WTC11 (cell line): Measurements from ENCODE around the gene FBLL1.

ENCODE experiments used
- FOXK1 ChIP-seq: sonication (generic); formaldehyde crosslinking; IDR thresholded peaks from 2 replicates; pipeline ENCODE4 v1.8.0; 2022; ENCODE audit warnings: mild to moderate bottlenecking, moderate library complexity, missing genetic modification reagents
- GABPB1 ChIP-seq: sonication (generic); formaldehyde crosslinking; IDR thresholded peaks from 2 replicates; pipeline ENCODE4 v1.8.1; 2023; ENCODE audit warnings: mild to moderate bottlenecking, missing genetic modification reagents
- MYBL2 ChIP-seq: sonication (generic); formaldehyde crosslinking; IDR thresholded peaks from 2 replicates; pipeline ENCODE4 v1.8.1; 2023; ENCODE audit warnings: mild to moderate bottlenecking, moderate library complexity, missing genetic modification reagents
- ZBTB21 ChIP-seq: sonication (generic); formaldehyde crosslinking; IDR thresholded peaks from 2 replicates; pipeline ENCODE4 v1.8.1; 2023; ENCODE audit warnings: mild to moderate bottlenecking, missing genetic modification reagents, borderline replicate concordance
- ZNF138 ChIP-seq: sonication (generic); formaldehyde crosslinking; conservative IDR thresholded peaks from 2 replicates; pipeline ENCODE4 v1.8.1; 2022; ENCODE audit warnings: mild to moderate bottlenecking, moderate library complexity, missing genetic modification reagents
- ZNF232 ChIP-seq: sonication (generic); formaldehyde crosslinking; IDR thresholded peaks from 2 replicates; pipeline ENCODE4 v1.8.0; 2022; ENCODE audit warnings: mild to moderate bottlenecking, missing genetic modification reagents
- ZNF263 ChIP-seq: sonication (generic); formaldehyde crosslinking; IDR thresholded peaks from 2 replicates; pipeline ENCODE4 v1.8.1; 2022; ENCODE audit warnings: low read depth, mild to moderate bottlenecking, moderate library complexity, missing genetic modification reagents
- TF ChIP-seq, protein P1 (sequence below): fragments of 200-600 bp; IDR thresholded peaks from 2 replicates; pipeline ENCODE4 v1.8.0; 2022; ENCODE audit warnings: antibody characterized with exemption
- TF ChIP-seq, protein P2 (sequence below): sonication (generic); formaldehyde crosslinking; IDR thresholded peaks from 2 replicates; pipeline ENCODE4 v1.8.1; 2022; ENCODE audit warnings: low read depth, missing genetic modification reagents, borderline replicate concordance
- TF ChIP-seq, protein P3 (sequence below): sonication (generic); formaldehyde crosslinking; IDR thresholded peaks from 2 replicates; pipeline ENCODE4 v1.8.0; 2022; ENCODE audit warnings: mild to moderate bottlenecking, missing genetic modification reagents
- TF ChIP-seq, protein P4 (sequence below): sonication (generic); formaldehyde crosslinking; IDR thresholded peaks from 2 replicates; pipeline ENCODE4 v1.8.1; 2023; ENCODE audit warnings: mild to moderate bottlenecking, missing genetic modification reagents, borderline replicate concordance
- TF ChIP-seq, protein P5 (sequence below): sonication (generic); formaldehyde crosslinking; IDR thresholded peaks from 2 replicates; pipeline ENCODE4 v1.8.1; 2023; ENCODE audit warnings: mild to moderate bottlenecking, moderate library complexity, missing genetic modification reagents
- TF ChIP-seq, protein P6 (sequence below): sonication (generic); formaldehyde crosslinking; IDR thresholded peaks from 2 replicates; pipeline ENCODE4 v1.8.1; 2023; ENCODE audit warnings: mild to moderate bottlenecking, missing genetic modification reagents

DNA sequence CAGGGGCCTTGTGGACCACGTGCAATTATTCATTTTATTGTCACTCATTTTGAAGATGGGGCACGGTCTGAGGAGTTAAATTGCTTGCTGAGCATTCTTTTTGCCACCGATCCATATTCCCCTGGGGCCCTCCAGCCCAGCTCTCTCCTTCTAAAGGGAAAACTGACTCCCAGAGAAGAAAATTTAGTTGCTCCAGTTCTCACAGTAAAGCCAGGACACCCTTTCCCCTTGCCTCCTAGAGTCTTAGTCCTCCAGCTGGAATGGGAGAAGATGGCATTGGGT is 51.1 kb downstream of the FBLL1 start:
- TF ChIP-seq, protein P1, sequence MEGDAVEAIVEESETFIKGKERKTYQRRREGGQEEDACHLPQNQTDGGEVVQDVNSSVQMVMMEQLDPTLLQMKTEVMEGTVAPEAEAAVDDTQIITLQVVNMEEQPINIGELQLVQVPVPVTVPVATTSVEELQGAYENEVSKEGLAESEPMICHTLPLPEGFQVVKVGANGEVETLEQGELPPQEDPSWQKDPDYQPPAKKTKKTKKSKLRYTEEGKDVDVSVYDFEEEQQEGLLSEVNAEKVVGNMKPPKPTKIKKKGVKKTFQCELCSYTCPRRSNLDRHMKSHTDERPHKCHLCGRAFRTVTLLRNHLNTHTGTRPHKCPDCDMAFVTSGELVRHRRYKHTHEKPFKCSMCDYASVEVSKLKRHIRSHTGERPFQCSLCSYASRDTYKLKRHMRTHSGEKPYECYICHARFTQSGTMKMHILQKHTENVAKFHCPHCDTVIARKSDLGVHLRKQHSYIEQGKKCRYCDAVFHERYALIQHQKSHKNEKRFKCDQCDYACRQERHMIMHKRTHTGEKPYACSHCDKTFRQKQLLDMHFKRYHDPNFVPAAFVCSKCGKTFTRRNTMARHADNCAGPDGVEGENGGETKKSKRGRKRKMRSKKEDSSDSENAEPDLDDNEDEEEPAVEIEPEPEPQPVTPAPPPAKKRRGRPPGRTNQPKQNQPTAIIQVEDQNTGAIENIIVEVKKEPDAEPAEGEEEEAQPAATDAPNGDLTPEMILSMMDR, result no peak
- TF ChIP-seq FOXK1 (CRISPR knock-in tag) (no peak), ZNF138 (CRISPR knock-in tag) (no peak), MYBL2 (CRISPR knock-in tag) (no peak), ZNF263 (CRISPR knock-in tag) (no peak), ZBTB21 (CRISPR knock-in tag) (no peak), ZNF232 (CRISPR knock-in tag) (no peak), GABPB1 (no peak)
- TF ChIP-seq, protein P2, sequence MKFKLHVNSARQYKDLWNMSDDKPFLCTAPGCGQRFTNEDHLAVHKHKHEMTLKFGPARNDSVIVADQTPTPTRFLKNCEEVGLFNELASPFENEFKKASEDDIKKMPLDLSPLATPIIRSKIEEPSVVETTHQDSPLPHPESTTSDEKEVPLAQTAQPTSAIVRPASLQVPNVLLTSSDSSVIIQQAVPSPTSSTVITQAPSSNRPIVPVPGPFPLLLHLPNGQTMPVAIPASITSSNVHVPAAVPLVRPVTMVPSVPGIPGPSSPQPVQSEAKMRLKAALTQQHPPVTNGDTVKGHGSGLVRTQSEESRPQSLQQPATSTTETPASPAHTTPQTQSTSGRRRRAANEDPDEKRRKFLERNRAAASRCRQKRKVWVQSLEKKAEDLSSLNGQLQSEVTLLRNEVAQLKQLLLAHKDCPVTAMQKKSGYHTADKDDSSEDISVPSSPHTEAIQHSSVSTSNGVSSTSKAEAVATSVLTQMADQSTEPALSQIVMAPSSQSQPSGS (CRISPR knock-in tag), result no peak
- TF ChIP-seq, protein P3, sequence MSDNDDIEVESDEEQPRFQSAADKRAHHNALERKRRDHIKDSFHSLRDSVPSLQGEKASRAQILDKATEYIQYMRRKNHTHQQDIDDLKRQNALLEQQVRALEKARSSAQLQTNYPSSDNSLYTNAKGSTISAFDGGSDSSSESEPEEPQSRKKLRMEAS (CRISPR knock-in tag), result no peak
- TF ChIP-seq, protein P4, sequence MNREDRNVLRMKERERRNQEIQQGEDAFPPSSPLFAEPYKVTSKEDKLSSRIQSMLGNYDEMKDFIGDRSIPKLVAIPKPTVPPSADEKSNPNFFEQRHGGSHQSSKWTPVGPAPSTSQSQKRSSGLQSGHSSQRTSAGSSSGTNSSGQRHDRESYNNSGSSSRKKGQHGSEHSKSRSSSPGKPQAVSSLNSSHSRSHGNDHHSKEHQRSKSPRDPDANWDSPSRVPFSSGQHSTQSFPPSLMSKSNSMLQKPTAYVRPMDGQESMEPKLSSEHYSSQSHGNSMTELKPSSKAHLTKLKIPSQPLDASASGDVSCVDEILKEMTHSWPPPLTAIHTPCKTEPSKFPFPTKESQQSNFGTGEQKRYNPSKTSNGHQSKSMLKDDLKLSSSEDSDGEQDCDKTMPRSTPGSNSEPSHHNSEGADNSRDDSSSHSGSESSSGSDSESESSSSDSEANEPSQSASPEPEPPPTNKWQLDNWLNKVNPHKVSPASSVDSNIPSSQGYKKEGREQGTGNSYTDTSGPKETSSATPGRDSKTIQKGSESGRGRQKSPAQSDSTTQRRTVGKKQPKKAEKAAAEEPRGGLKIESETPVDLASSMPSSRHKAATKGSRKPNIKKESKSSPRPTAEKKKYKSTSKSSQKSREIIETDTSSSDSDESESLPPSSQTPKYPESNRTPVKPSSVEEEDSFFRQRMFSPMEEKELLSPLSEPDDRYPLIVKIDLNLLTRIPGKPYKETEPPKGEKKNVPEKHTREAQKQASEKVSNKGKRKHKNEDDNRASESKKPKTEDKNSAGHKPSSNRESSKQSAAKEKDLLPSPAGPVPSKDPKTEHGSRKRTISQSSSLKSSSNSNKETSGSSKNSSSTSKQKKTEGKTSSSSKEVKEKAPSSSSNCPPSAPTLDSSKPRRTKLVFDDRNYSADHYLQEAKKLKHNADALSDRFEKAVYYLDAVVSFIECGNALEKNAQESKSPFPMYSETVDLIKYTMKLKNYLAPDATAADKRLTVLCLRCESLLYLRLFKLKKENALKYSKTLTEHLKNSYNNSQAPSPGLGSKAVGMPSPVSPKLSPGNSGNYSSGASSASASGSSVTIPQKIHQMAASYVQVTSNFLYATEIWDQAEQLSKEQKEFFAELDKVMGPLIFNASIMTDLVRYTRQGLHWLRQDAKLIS (CRISPR knock-in tag), result no peak
- TF ChIP-seq, protein P5, sequence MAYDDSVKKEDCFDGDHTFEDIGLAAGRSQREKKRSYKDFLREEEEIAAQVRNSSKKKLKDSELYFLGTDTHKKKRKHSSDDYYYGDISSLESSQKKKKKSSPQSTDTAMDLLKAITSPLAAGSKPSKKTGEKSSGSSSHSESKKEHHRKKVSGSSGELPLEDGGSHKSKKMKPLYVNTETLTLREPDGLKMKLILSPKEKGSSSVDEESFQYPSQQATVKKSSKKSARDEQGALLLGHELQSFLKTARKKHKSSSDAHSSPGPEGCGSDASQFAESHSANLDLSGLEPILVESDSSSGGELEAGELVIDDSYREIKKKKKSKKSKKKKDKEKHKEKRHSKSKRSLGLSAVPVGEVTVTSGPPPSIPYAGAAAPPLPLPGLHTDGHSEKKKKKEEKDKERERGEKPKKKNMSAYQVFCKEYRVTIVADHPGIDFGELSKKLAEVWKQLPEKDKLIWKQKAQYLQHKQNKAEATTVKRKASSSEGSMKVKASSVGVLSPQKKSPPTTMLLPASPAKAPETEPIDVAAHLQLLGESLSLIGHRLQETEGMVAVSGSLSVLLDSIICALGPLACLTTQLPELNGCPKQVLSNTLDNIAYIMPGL (CRISPR knock-in tag), result no peak
- TF ChIP-seq, protein P6, sequence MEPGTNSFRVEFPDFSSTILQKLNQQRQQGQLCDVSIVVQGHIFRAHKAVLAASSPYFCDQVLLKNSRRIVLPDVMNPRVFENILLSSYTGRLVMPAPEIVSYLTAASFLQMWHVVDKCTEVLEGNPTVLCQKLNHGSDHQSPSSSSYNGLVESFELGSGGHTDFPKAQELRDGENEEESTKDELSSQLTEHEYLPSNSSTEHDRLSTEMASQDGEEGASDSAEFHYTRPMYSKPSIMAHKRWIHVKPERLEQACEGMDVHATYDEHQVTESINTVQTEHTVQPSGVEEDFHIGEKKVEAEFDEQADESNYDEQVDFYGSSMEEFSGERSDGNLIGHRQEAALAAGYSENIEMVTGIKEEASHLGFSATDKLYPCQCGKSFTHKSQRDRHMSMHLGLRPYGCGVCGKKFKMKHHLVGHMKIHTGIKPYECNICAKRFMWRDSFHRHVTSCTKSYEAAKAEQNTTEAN (CRISPR knock-in tag), result no peak
